Measurements from ENCODE around the gene TRIP11.

TRIP11 gene

GRCh38 chr14:92040431-92041051, 682 bp upstream of the TRIP11 start:
- H3K4me3 ChIP-seq (ENCODE audit: low read depth in 1 of 5, low read length in 5 of 5): peak overlapping the region; percentile 85 to 98 (median 95)
- no peaks in the 10 kb centered on the region for H3K27me3 ChIP-seq (ENCODE audit: control insufficient read depth in 5 of 5, insufficient read depth in 4 of 5, low read length in 5 of 5)
- peaks cover 3 to 43% (median 37%) of the 10 kb centered on the region in 5 donors for H3K4me1 ChIP-seq (ENCODE audit: control insufficient read depth in 5 of 5, insufficient read depth in 5 of 5, low read length in 5 of 5)
- H3K9me3 ChIP-seq (ENCODE audit: control insufficient read depth in 5 of 5, low read length in 5 of 5): no peaks in the 10 kb centered on the region
- peak overlapping the region; percentile 98 for H3K27ac ChIP-seq (ENCODE audit: low read depth, low read length)
- peak overlapping the region; percentile 84 to 100 (median 98) for H3K9ac ChIP-seq (ENCODE audit: low read length in 5 of 5)
- H3K36me3 ChIP-seq (ENCODE audit: control insufficient read depth in 5 of 5, insufficient read depth in 5 of 5, low read length in 5 of 5): peaks cover 0 to 8% (median 4%) of the 10 kb centered on the region in 5 donors

GRCh38 chr14:92039063-92039718, 668 bp downstream of the TRIP11 start:
- Histone ChIP-seq H3K27me3 (ENCODE audit: control insufficient read depth in 5 of 5, insufficient read depth in 4 of 5, low read length in 5 of 5) (no peaks in the 10 kb centered on the region), H3K36me3 (ENCODE audit: control insufficient read depth in 5 of 5, insufficient read depth in 5 of 5, low read length in 5 of 5) (peaks cover 0 to 5% (median 3%) of the 10 kb centered on the region in 5 donors), H3K4me1 (ENCODE audit: control insufficient read depth in 5 of 5, insufficient read depth in 5 of 5, low read length in 5 of 5) (peaks cover 3 to 45% (median 37%) of the 10 kb centered on the region in 5 donors), H3K4me3 (ENCODE audit: low read depth in 1 of 5, low read length in 5 of 5) (peak overlapping the region; percentile 90 to 98 (median 96)), H3K9me3 (ENCODE audit: control insufficient read depth in 5 of 5, low read length in 5 of 5) (no peaks in the 10 kb centered on the region), H3K27ac (ENCODE audit: low read depth, low read length) (peak overlapping the region; percentile 98), H3K9ac (ENCODE audit: low read length in 5 of 5) (peak overlapping the region; percentile 97 to 100 (median 100))

GRCh38 chr14:92037989-92038388, 1.9 kb downstream of the TRIP11 start:
- Histone ChIP-seq H3K4me1 (ENCODE audit: control insufficient read depth in 5 of 5, insufficient read depth in 5 of 5, low read length in 5 of 5) (peaks cover 3 to 45% (median 37%) of the 10 kb centered on the region in 5 donors), H3K27ac (ENCODE audit: low read depth, low read length) (no peak overlapping the region), H3K36me3 (ENCODE audit: control insufficient read depth in 5 of 5, insufficient read depth in 5 of 5, low read length in 5 of 5) (peaks cover 0 to 3% (median 0%) of the 10 kb centered on the region in 5 donors), H3K4me3 (ENCODE audit: low read depth in 1 of 5, low read length in 5 of 5) (peak overlapping the region; percentile 2 to 96 (median 33)), H3K9me3 (ENCODE audit: control insufficient read depth in 5 of 5, low read length in 5 of 5) (no peaks in the 10 kb centered on the region), H3K27me3 (ENCODE audit: control insufficient read depth in 5 of 5, insufficient read depth in 4 of 5, low read length in 5 of 5) (no peaks in the 10 kb centered on the region), H3K9ac (ENCODE audit: low read length in 5 of 5) (peak overlapping the region in 4 of 5 donors; percentile 21 to 100 (median 69))

- Histone ChIP-seq H3K4me1 (ENCODE audit: control insufficient read depth in 5 of 5, insufficient read depth in 5 of 5, low read length in 5 of 5) (peaks cover 3 to 42% (median 32%) of the 10 kb centered on the region in 5 donors), H3K9ac (ENCODE audit: low read length in 5 of 5) (no peak overlapping the region), H3K4me3 (ENCODE audit: low read depth in 1 of 5, low read length in 5 of 5) (no peak overlapping the region), H3K9me3 (ENCODE audit: control insufficient read depth in 5 of 5, low read length in 5 of 5) (no peaks in the 10 kb centered on the region), H3K27me3 (ENCODE audit: control insufficient read depth in 5 of 5, insufficient read depth in 4 of 5, low read length in 5 of 5) (no peaks in the 10 kb centered on the region), H3K27ac (ENCODE audit: low read depth, low read length) (no peak overlapping the region), H3K36me3 (ENCODE audit: control insufficient read depth in 5 of 5, insufficient read depth in 5 of 5, low read length in 5 of 5) (peaks cover 0 to 15% (median 6%) of the 10 kb centered on the region in 5 donors)
These were observed 4.0 kb downstream of the TRIP11 start for GRCh38 chr14:92035890-92036289.

GRCh38 chr14:92033906-92034687, 5.8 kb downstream of the TRIP11 start:
- peaks cover 0 to 34% (median 26%) of the 10 kb centered on the region in 5 donors for H3K4me1 ChIP-seq (ENCODE audit: control insufficient read depth in 5 of 5, insufficient read depth in 5 of 5, low read length in 5 of 5)
- peaks cover 0 to 22% (median 9%) of the 10 kb centered on the region in 5 donors for H3K36me3 ChIP-seq (ENCODE audit: control insufficient read depth in 5 of 5, insufficient read depth in 5 of 5, low read length in 5 of 5)
- no peaks in the 10 kb centered on the region for H3K9me3 ChIP-seq (ENCODE audit: control insufficient read depth in 5 of 5, low read length in 5 of 5)
- no peak overlapping the region for H3K4me3 ChIP-seq (ENCODE audit: low read depth in 1 of 5, low read length in 5 of 5)
- no peak overlapping the region for H3K27ac ChIP-seq (ENCODE audit: low read depth, low read length)
- H3K9ac ChIP-seq (ENCODE audit: low read length in 5 of 5): peak overlapping the region in 1 of 5 donors; percentile 12
- H3K27me3 ChIP-seq (ENCODE audit: control insufficient read depth in 5 of 5, insufficient read depth in 4 of 5, low read length in 5 of 5): no peaks in the 10 kb centered on the region

GRCh38 chr14:92033433-92033832, 6.4 kb downstream of the TRIP11 start:
- H3K9me3 ChIP-seq (ENCODE audit: control insufficient read depth in 5 of 5, low read length in 5 of 5): no peaks in the 10 kb centered on the region
- no peak overlapping the region for H3K9ac ChIP-seq (ENCODE audit: low read length in 5 of 5)
- H3K36me3 ChIP-seq (ENCODE audit: control insufficient read depth in 5 of 5, insufficient read depth in 5 of 5, low read length in 5 of 5): peaks cover 0 to 22% (median 9%) of the 10 kb centered on the region in 5 donors
- no peak overlapping the region for H3K4me3 ChIP-seq (ENCODE audit: low read depth in 1 of 5, low read length in 5 of 5)
- no peak overlapping the region for H3K27ac ChIP-seq (ENCODE audit: low read depth, low read length)
- H3K27me3 ChIP-seq (ENCODE audit: control insufficient read depth in 5 of 5, insufficient read depth in 4 of 5, low read length in 5 of 5): no peaks in the 10 kb centered on the region
- peaks cover 0 to 27% (median 19%) of the 10 kb centered on the region in 5 donors for H3K4me1 ChIP-seq (ENCODE audit: control insufficient read depth in 5 of 5, insufficient read depth in 5 of 5, low read length in 5 of 5)

GRCh38 chr14:92026548-92027190, 13.2 kb downstream of the TRIP11 start:
- Histone ChIP-seq H3K4me1 (ENCODE audit: control insufficient read depth in 5 of 5, insufficient read depth in 5 of 5, low read length in 5 of 5) (peaks cover 0 to 3% (median 0%) of the 10 kb centered on the region in 5 donors), H3K27ac (ENCODE audit: low read depth, low read length) (no peak overlapping the region), H3K9me3 (ENCODE audit: control insufficient read depth in 5 of 5, low read length in 5 of 5) (no peaks in the 10 kb centered on the region), H3K9ac (ENCODE audit: low read length in 5 of 5) (no peak overlapping the region), H3K27me3 (ENCODE audit: control insufficient read depth in 5 of 5, insufficient read depth in 4 of 5, low read length in 5 of 5) (no peaks in the 10 kb centered on the region), H3K4me3 (ENCODE audit: low read depth in 1 of 5, low read length in 5 of 5) (no peak overlapping the region), H3K36me3 (ENCODE audit: control insufficient read depth in 5 of 5, insufficient read depth in 5 of 5, low read length in 5 of 5) (peaks cover 11 to 39% (median 17%) of the 10 kb centered on the region in 5 donors)

GRCh38 chr14:92022036-92022435, 17.8 kb downstream of the TRIP11 start:
- Histone ChIP-seq H3K9me3 (ENCODE audit: control insufficient read depth in 5 of 5, low read length in 5 of 5) (no peaks in the 10 kb centered on the region), H3K4me1 (ENCODE audit: control insufficient read depth in 5 of 5, insufficient read depth in 5 of 5, low read length in 5 of 5) (peaks cover 0 to 3% (median 0%) of the 10 kb centered on the region in 5 donors), H3K36me3 (ENCODE audit: control insufficient read depth in 5 of 5, insufficient read depth in 5 of 5, low read length in 5 of 5) (peaks cover 11 to 36% (median 12%) of the 10 kb centered on the region in 5 donors), H3K4me3 (ENCODE audit: low read depth in 1 of 5, low read length in 5 of 5) (no peak overlapping the region), H3K27ac (ENCODE audit: low read depth, low read length) (no peak overlapping the region), H3K27me3 (ENCODE audit: control insufficient read depth in 5 of 5, insufficient read depth in 4 of 5, low read length in 5 of 5) (no peaks in the 10 kb centered on the region), H3K9ac (ENCODE audit: low read length in 5 of 5) (no peak overlapping the region)

GRCh38 chr14:92021523-92021922, 18.3 kb downstream of the TRIP11 start:
- no peak overlapping the region for H3K9ac ChIP-seq (ENCODE audit: low read length in 5 of 5)
- H3K36me3 ChIP-seq (ENCODE audit: control insufficient read depth in 5 of 5, insufficient read depth in 5 of 5, low read length in 5 of 5): peaks cover 11 to 38% (median 16%) of the 10 kb centered on the region in 5 donors
- no peak overlapping the region for H3K4me3 ChIP-seq (ENCODE audit: low read depth in 1 of 5, low read length in 5 of 5)
- H3K27me3 ChIP-seq (ENCODE audit: control insufficient read depth in 5 of 5, insufficient read depth in 4 of 5, low read length in 5 of 5): no peaks in the 10 kb centered on the region
- peaks cover 0 to 3% (median 0%) of the 10 kb centered on the region in 5 donors for H3K4me1 ChIP-seq (ENCODE audit: control insufficient read depth in 5 of 5, insufficient read depth in 5 of 5, low read length in 5 of 5)
- no peak overlapping the region for H3K27ac ChIP-seq (ENCODE audit: low read depth, low read length)
- H3K9me3 ChIP-seq (ENCODE audit: control insufficient read depth in 5 of 5, low read length in 5 of 5): no peaks in the 10 kb centered on the region

Measured in subcutaneous abdominal adipose tissue (tissue), 5 donors.